ENCODE measurements around the gene MAPK8IP3.

Gene MAPK8IP3

DNA sequence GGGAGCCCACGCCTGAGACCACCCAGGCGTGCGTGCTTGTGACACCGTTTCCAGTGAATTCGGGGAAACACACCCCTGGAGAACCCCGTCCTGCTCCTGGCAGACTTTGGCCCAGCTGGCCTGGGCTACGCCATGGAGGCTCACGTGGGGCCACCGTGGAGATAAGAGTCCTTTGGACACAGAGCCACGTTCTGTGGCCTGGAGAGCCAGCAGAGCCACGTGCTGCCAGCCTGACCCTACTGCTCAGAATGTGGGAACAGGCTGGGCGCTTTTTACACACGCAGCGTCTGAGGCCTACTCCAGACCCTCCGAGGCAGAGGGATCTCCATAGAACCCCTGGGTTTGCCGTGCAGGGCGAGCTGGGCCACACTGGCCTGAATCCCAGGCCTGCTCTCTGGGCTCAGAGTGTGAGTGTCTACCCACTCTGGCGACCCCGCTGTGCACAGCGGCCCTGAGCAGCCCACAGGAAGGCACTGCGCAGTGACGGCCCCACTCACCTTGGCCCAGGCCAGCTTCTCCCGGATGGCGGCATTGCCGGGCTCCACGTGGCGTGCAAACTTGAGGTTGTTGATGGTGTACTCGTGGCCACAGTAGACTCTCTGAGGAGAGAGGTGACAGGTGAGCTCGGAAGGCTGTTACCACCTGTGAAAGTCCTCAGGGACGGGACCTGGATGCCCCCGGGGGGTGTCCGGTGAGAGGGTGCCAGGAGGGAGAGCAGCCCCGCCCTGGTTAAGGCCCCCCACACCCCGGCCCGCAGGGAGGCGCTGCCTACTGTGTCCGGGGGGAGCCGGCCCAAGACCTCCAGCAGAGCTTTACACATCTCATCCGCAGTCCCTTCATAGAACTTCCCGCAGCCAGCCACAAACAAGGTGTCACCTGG lies 110.6 kb downstream of the MAPK8IP3 start:
- DNase-seq: no peak

DNA sequence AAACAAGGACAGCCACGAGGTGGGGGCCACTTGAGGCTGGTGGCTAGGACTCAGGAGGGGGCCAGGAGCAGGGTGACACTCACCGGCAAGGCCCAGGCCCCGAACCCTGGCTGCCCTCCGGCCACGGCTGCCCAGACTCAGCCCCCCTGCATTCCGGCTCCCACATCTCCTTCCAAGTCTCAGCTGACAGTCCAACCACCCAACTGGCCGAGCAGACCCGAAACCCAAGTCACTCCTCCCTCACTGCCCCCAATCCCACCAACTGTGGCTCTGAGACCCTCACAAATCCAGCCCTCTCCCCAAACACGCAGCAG lies 111.2 kb downstream of the MAPK8IP3 start:
- DNase-seq: no peak

GRCh38 chr16:1817716-1818115 lies 111.7 kb downstream of the MAPK8IP3 start:
- DNase-seq: no peak

- DNase-seq: no peak
Measured at GRCh38 chr16:1818204-1818872, 112.3 kb downstream of the MAPK8IP3 start.

DNA sequence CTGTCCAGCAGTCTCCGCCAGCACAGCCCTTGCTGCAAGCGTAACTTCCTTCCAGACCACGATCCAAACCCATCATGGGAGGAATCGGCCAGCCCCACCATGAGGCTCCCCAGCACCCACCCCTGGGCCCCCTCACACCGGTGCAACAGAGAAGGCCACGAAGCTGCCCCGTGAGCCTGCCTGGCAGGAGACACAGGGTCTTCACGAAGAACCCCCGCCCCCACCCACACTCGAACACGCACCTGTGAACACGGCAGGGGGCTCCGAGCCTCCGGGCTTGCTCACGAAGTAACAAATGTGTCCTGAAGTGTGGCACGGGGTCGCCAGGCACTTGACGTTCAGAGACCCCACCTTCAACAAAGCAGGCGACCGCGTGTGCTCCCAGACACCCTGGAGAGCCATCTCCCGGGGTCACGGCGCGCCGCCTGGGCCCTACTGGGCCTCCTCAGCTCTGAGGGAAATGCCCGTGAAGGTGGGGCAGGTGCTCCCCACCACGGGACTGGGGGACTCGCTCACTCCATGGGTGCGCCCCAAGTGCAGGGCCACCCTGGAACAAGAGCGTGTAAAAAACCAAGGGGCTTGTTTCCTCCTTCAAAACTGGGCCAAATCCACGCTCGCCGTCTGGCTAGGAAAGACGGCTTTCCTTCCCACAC lies 113.0 kb downstream of the MAPK8IP3 start:
- DNase-seq: no peak

- DNase-seq: no peak
Measured at GRCh38 chr16:1819611-1820010, 113.6 kb downstream of the MAPK8IP3 start.

All from NCI-H2081 (cell line).